GM10266 (cell line): ENCODE results near the gene GPRIN2.
"Not testable (repeated sequence)": the region's sequence is repeated elsewhere in the genome, so short reads cannot be mapped to it uniquely, and the experiment has no call there.

Experiments
- DNase-seq: peaks from one replicate; pipeline ENCODE4 v3.0.0; 2012; ENCODE audit errors: extremely low spot score
- TF ChIP-seq, protein P1 (sequence below): IDR thresholded peaks from 2 replicates; pipeline ENCODE4 v1.5.1; 2012; ENCODE audit warnings: mild to moderate bottlenecking, low read depth; ENCODE audit not compliant: control insufficient read depth, insufficient read depth; ENCODE audit errors: missing control alignments

Gene GPRIN2

DNA sequence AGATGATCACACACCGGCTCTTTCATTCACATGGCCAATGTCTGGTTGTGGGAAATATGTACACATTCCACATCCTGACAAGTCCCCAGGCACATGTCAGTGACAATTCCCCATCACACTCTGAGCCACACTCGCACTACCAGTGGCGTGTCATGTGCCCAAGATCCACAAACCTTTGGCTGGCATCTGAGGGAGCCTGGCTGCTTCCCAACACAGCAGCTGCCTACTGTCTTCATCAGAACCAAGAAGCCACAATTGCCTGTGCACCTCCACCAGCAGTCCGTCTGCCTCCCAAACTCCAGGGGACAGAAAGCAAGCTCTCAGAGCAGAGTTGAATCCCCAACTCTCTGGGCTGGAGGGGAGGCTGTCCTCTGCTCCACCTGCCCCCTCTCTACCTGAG lies 16.3 kb upstream of the GPRIN2 start:
- not testable (repeated sequence) for DNase-seq

DNA sequence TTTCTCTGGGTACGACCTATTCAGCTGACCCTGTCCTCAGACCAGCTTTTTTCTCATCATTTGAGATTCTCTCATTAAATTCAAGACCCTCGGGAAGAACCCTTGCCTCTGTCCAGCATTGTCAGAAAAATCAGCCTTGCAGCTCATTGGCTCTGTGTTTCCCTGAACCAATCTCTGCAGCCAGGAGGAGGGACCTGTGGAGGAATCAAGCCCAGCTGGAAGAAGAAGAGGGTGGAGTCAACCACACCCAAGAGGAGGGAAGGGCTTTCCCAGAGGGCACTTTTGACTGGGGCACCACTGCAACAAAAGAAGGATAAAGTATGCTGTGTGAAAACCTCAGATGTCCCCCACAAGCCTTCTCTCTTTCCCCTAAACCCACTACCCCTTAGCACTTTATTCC lies 14.2 kb upstream of the GPRIN2 start:
- not testable (repeated sequence) for DNase-seq

DNA sequence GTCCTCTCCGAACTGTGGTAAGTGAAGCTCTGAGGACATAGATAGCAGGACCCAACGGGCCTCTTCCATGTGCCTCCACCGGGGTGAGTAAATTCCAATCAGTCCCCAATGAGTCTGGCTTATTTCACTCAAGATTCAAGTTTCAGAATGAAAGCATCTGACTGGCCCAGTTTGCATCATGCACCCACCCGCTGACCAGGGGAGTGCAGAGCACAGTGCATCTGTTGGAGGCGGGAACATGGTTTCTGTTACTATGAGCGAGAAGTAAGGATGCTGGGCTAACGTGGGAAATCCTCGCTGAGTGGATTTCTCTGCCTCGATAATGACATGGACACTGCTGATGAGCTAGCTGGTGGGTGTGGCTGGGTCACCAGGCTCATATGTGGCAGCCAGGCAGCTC lies 10.7 kb upstream of the GPRIN2 start:
- DNase-seq, result not testable (repeated sequence)

DNA sequence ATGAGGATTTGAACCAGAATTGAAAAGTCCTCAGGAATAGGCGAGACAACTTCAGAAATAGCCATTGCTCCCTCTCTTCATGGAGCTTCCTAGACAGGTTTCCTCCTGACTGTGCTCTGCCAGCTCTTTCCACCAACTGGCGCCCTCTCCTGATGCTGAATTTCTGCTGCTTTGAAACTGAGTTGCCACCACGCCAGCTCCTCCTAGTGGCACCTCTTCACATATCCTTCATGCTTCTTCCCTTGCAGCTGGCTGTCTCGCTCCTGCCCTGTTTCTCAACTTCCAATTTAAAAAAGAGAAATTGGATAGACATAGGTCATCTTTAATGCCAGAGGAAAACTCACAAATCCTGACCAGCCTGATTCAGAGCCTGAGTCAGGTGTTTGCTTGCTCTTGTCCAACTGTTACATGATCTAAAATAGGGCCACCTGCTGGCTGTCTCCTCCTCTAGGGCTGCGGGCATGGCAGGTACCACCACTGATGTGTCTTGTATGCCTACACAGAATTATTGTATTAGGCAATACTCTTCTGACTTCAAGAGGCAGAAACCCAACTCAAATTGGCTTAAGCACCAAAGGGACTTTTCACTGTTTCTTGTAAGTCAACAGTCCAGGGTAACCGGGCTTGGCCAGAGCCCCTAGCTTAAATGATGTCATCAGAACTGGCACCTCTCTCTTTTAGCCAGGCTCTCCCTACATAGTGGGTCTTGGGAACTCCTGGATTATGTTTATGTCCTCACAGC lies 9.3 kb upstream of the GPRIN2 start:
- DNase-seq, result not testable (repeated sequence)
- TF ChIP-seq, protein P1, sequence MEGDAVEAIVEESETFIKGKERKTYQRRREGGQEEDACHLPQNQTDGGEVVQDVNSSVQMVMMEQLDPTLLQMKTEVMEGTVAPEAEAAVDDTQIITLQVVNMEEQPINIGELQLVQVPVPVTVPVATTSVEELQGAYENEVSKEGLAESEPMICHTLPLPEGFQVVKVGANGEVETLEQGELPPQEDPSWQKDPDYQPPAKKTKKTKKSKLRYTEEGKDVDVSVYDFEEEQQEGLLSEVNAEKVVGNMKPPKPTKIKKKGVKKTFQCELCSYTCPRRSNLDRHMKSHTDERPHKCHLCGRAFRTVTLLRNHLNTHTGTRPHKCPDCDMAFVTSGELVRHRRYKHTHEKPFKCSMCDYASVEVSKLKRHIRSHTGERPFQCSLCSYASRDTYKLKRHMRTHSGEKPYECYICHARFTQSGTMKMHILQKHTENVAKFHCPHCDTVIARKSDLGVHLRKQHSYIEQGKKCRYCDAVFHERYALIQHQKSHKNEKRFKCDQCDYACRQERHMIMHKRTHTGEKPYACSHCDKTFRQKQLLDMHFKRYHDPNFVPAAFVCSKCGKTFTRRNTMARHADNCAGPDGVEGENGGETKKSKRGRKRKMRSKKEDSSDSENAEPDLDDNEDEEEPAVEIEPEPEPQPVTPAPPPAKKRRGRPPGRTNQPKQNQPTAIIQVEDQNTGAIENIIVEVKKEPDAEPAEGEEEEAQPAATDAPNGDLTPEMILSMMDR, result peak; percentile 75

DNA sequence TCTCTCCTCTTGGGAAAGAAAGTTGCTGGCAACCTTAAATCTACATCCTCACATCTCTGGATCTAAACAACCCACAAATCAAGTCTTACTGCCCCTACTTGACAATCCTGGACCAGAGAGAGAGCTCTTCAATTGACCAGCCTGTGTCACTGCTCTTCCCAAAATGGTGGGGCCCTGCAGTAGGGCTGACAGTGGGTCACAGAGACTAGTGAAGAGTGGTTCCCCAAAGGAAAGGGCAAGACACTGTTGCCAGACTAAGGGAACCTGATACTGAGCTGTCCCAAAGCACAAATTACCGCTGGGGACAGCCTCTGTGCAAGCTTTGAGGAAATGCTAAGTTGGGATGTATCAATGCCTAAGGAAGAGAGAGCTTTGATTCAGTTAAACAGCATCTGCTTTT lies 4.5 kb upstream of the GPRIN2 start:
- TF ChIP-seq, protein P1, result no peak
- DNase-seq, result no peak

DNA sequence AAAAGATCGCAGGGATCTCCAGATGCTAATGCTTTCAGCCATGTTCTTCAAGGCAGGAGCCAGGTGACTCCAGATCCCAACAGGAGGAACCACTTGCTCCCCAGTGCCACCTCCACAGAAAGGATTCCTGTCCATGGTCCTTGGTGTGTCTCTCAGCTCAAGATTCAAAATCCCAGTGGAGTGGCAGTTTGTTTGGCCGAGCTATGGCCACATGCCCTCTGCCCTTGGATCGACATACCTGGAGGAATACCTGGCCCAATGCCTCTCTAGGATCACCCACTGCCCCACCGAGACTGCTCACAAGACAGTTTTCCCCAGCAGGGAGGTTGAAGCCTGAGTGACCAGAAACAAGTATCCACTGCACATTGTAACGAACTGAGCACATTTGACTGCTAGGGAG lies 3.9 kb upstream of the GPRIN2 start:
- DNase-seq, result no peak
- TF ChIP-seq, protein P1, result no peak

DNA sequence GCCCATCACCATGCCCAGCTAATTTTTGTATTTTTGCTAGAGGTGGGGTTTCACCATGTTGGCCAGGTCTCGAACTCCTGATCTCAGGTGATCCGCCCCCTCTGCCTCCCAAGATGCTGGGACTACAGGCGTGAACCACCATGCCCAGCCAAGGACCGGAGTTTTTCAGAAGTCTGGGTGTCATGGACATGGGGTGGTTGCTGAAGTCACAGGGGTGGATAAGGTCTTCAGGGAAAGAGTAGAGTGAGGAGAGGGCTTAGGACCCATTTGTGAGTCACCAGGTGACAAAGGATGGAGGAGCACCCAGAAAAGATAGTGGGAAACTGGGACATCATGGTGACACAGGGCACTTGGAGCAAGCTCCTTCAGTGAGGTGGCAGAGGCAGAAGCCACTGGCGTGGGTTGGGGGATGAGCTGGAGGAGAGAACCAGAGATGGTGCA lies 2.8 kb upstream of the GPRIN2 start:
- TF ChIP-seq, protein P1, result no peak
- DNase-seq, result no peak

DNA sequence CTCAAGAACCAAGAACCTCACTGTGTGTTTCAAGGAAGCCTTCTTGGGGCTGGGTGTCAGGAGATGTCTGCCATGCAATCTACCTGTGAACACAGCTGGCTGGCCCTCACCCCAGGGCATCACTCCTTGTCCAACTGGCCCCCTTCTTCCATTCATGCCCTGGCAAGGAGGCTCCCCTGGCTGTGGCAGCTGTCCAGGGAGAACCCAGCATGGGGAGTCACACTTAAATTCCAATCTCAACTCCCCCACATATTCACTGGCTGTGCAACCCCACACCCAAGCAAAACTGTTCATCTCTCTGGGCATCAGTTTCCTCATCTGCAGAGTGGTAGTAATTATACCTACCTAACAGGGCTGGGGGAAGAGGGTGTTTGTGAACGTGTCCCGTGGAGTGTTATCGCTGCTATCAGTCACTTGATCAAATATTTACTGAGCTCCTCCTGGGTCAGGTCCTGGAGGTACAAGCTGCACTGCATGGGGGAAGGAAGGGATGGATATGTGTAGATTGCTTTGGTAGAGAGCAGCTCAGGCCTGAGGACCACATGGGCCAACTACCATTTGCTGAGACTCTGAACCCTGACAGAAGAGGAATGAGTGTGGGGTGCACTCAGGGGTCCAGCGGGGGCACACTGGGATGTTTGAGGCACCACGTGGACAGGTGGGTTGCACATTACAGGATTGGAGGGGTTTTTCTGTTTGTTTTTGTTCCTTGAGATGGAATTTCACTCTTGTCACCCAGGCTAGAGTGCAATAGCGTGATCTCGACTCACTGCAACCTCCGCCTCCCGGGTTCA lies 2.1 kb upstream of the GPRIN2 start:
- DNase-seq, result no peak
- TF ChIP-seq, protein P1, result no peak

DNA sequence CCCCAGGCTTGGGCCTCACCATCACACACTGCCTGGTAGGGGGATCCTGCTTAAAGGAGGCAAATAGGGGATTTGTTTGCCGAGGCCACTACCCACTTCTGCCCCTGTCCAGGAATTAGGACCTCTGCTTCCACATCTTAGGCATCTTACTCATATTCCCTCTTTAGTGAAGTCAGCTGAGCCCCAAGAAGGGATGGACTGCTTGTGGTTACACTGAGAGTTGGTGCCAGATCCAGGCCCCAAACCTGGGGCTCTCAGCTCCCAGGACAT lies 1.6 kb upstream of the GPRIN2 start:
- no peak for DNase-seq
- TF ChIP-seq, protein P1, result no peak
